Body of pancreas (tissue), 4 donors: ENCODE results near the gene NEK10. TPM values are rescaled to one million over a fixed set of nuclear protein-coding genes. Genes with fewer than 3 reads are reported as not detected.

ENCODE experiments used
- ATAC-seq: fragments of 150-250 bp; one replicate; pipeline ENCODE4 v1.9.1; 2016
- DNase-seq, 4 donors: peaks; one replicate each; pipeline ENCODE4 v3.0.0-alpha.2; 2019
- H3K27ac ChIP-seq, 4 donors: fragments of 200-600 bp; sonication (generic); 1 replicate in 3 of 4; 2 replicates in 1 of 4; pipeline versions ENCODE4 v1.5.1 to v1.6.1; 2016 to 2019; ENCODE audit warnings: mild to moderate bottlenecking in 1 of 4, mixed read lengths in 1 of 4, moderate library complexity in 1 of 4
- H3K27me3 ChIP-seq, 2 donors: fragments of 200-600 bp; sonication (generic); one replicate each; pipeline ENCODE4 v1.6.0; 2016; ENCODE audit warnings: mild to moderate bottlenecking in 1 of 2
- H3K36me3 ChIP-seq, 2 donors: fragments of 200-600 bp; sonication (generic); replicated peaks in 1 of 2; 2 replicates each; pipeline ENCODE4 v1.5.1; 2016; ENCODE audit warnings: low read depth in 2 of 2; ENCODE audit not compliant: insufficient read depth in 1 of 2
- H3K4me1 ChIP-seq: fragments of 200-600 bp; sonication (generic); one replicate; pipeline ENCODE4 v1.6.0; 2016
- H3K4me3 ChIP-seq, 2 donors: fragments of 200-600 bp; sonication (generic); 1 replicate in 1 of 2; 2 replicates in 1 of 2; pipeline ENCODE4 v1.5.1; 2016 to 2019
- H3K9me3 ChIP-seq, 3 donors: fragments of 200-600 bp; sonication (generic); 1 replicate in 2 of 3; 2 replicates in 1 of 3; pipeline ENCODE4 v1.5.1; 2016
- CTCF ChIP-seq, 7 experiments: fragments of 450-650 bp in 4 of 7; fragments of 200-600 bp in 3 of 7; sonication (generic) in 3 of 7; IDR thresholded peaks; one replicate each; pipeline ENCODE4 v1.5.1; 2016 to 2019; ENCODE audit warnings: antibody characterized with exemption in 7 of 7
- POLR2A ChIP-seq, 3 donors: fragments of 450-650 bp; IDR thresholded peaks; one replicate each; pipeline ENCODE4 v1.6.1; 2016; ENCODE audit warnings: antibody characterized with exemption in 3 of 3, mild to moderate bottlenecking in 2 of 3
- WGBS, 2 donors: methylation state at CpG; one replicate each; pipeline ENCODE4 v1.1.5; 2017; 5-methylcytosine and 5-hydroxymethylcytosine counted together
- intact Hi-C: fragments of 100-400 bp; cut with DNase I; formaldehyde crosslinking; loops from one replicate; pipeline ENCODE4 v1.15.1; 2023
- total RNA-seq, 2 donors: library from RNA; depleted of rRNA; stranded (reverse); fragments of >200 nt; gene quantifications; one replicate each; pipeline ENCODE4 v1.1.0, GENCODE V29; 2016

Gene NEK10
- total RNA-seq, 2 donors from 2014 or later = 0.33 to 0.78 TPM

GRCh38 chr3:27326629-27327545, 42.3 kb downstream of the NEK10 start:
- TF ChIP-seq POLR2A (IDR thresholded peaks at IDR 0.05) = no peak
- TF ChIP-seq CTCF (IDR thresholded peaks at IDR 0.05) = no peak
- no peaks in the 10 kb centered on the region for H3K4me1 ChIP-seq
- DNase-seq = peak in 2 of 4 donors; percentile 9 to 28

GRCh38 chr3:27326202-27326601, 43.0 kb downstream of the NEK10 start:
- WGBS, 2 donors = 80 to 93% methylated on average over 1 of the region's 1 CpG
- intact Hi-C loops = loop anchor here (10.0 kb wide), 1 partner anchor 329 kb away; no protein-coding TSS in a partner anchor
- TF ChIP-seq CTCF (IDR thresholded peaks at IDR 0.05) = no peak
- TF ChIP-seq POLR2A (IDR thresholded peaks at IDR 0.05) = no peak

More at GRCh38 chr3:27326629-27327545, 42.3 kb downstream of the NEK10 start:
- Histone ChIP-seq H3K4me3 (no peak overlapping the region), H3K27me3 (no peaks in the 10 kb centered on the region), H3K9me3 (no peaks in the 10 kb centered on the region), H3K36me3 (no peaks in the 10 kb centered on the region), H3K27ac (no peak overlapping the region)
- ATAC-seq = no peak
- intact Hi-C loops = loop anchor here (10.0 kb wide), 1 partner anchor 328 kb away; no protein-coding TSS in a partner anchor
- WGBS, 2 donors = 69 to 72% methylated on average over 8 of the region's 8 CpGs

DNA sequence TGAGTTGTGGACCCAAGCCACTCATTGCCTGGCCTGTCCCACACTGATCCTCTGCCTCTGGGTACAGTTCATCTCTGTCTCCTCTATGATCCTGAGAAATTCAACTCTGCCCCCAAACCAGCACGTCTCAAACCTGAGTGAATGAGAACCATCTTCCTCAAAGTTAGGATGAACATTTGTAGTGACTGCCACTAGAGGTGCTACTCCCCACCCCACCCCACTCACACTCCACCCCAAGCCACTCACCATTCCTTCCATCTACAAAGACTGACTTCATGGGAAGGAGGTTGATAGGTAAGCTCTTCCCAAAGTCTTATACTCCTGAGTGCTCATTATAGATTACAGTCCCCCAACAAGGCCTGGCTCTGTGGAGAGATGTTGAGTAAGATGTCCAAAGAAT, 43.8 kb downstream of the NEK10 start:
- Histone ChIP-seq H3K4me1 (peaks cover 1% of the 10 kb centered on the region), H3K27ac (no peak overlapping the region), H3K36me3 (no peaks in the 10 kb centered on the region), H3K4me3 (no peak overlapping the region), H3K9me3 (no peaks in the 10 kb centered on the region), H3K27me3 (no peaks in the 10 kb centered on the region)
- intact Hi-C loops = loop anchor here (10.0 kb wide), 1 partner anchor 329 kb away; no protein-coding TSS in a partner anchor
- DNase-seq = no peak
- 59 to 77% methylated on average over 1 of the region's 1 CpG for WGBS, 2 donors
- TF ChIP-seq POLR2A (IDR thresholded peaks at IDR 0.05) = no peak
- no peak for TF ChIP-seq CTCF (IDR thresholded peaks at IDR 0.05)
- no peak for ATAC-seq

More at GRCh38 chr3:27326202-27326601, 43.0 kb downstream of the NEK10 start:
- Histone ChIP-seq H3K9me3 (no peaks in the 10 kb centered on the region), H3K36me3 (no peaks in the 10 kb centered on the region), H3K4me1 (no peaks in the 10 kb centered on the region), H3K27me3 (no peaks in the 10 kb centered on the region), H3K4me3 (no peak overlapping the region), H3K27ac (no peak overlapping the region)
- DNase-seq = no peak
- ATAC-seq = no peak

- intact Hi-C loops = loop anchor here (10.0 kb wide), 1 partner anchor 330 kb away; no protein-coding TSS in a partner anchor
- no peaks in the 10 kb centered on the region for H3K36me3 ChIP-seq
- H3K27ac ChIP-seq = no peak overlapping the region
- H3K9me3 ChIP-seq = no peaks in the 10 kb centered on the region
- H3K4me1 ChIP-seq = peaks cover 9% of the 10 kb centered on the region
- H3K4me3 ChIP-seq = no peak overlapping the region
- DNase-seq (no peak), ATAC-seq (no peak)
- WGBS, 2 donors = 61 to 67% methylated on average over 2 of the region's 2 CpGs
- H3K27me3 ChIP-seq = no peaks in the 10 kb centered on the region
- no peak for TF ChIP-seq CTCF (IDR thresholded peaks at IDR 0.05)
- TF ChIP-seq POLR2A (IDR thresholded peaks at IDR 0.05) = no peak
These were observed 44.5 kb downstream of the NEK10 start for GRCh38 chr3:27324686-27325085.
